Activated naive CD4-positive, alpha-beta T cell treated with anti-CD3 and anti-CD28 coated beads, Interleukin-2, amount 10 ng/mL, durations not matched to agents 7 days and 5 days (primary cell): ENCODE measurements around the gene TMEM222.

Source experiments
- CTCF ChIA-PET: fragments of 350-600 bp; sonication (Branson Sonifier 250); formaldehyde crosslinking; loops from one replicate; lab custom pipeline; 2021; ENCODE audit warnings: antibody characterized with exemption; lab: Charles Lee
- DNase-seq: peaks from one replicate; pipeline ENCODE4 v3.0.0-alpha.2; 2020
- H3K27ac Mint-ChIP-seq: one replicate; pipeline ENCODE4 v1.8.0; 2021; ENCODE audit warnings: mild to moderate bottlenecking, moderate library complexity, mixed read lengths
- H3K27me3 Mint-ChIP-seq: one replicate; pipeline ENCODE4 v1.8.0; 2021; ENCODE audit warnings: mild to moderate bottlenecking, mixed read lengths
- H3K36me3 Mint-ChIP-seq: one replicate; pipeline ENCODE4 v1.8.0; 2021; ENCODE audit warnings: mixed read lengths
- H3K4me1 Mint-ChIP-seq: one replicate; pipeline ENCODE4 v1.8.0; 2021; ENCODE audit warnings: mixed read lengths
- H3K4me3 Mint-ChIP-seq: one replicate; pipeline ENCODE4 v1.8.0; 2021; ENCODE audit warnings: mild to moderate bottlenecking, moderate library complexity, mixed read lengths
- H3K9me3 Mint-ChIP-seq: one replicate; pipeline ENCODE4 v1.8.0; 2021; ENCODE audit warnings: mixed read lengths

TMEM222 gene

GRCh38 chr1:27336756-27337155, 14.8 kb downstream of the TMEM222 start:
- peaks cover 43% of the 10 kb centered on the region for H3K4me1 Mint-ChIP-seq
- H3K4me3 Mint-ChIP-seq: no peak overlapping the region
- H3K36me3 Mint-ChIP-seq: peaks cover 40% of the 10 kb centered on the region
- H3K9me3 Mint-ChIP-seq: no peaks in the 10 kb centered on the region
- DNase-seq: no peak
- H3K27ac Mint-ChIP-seq: no peak overlapping the region
- H3K27me3 Mint-ChIP-seq: no peaks in the 10 kb centered on the region
- CTCF ChIA-PET: interaction anchor here (0.6 kb wide), 1 partner anchor 39 kb away, joined by 3 read pairs; no protein-coding TSS in a partner anchor

GRCh38 chr1:27338751-27339150, 16.8 kb downstream of the TMEM222 start:
- CTCF ChIA-PET: interaction anchor here (0.7 to 1.5 kb wide), 3 partner anchors 19 to 57 kb away, joined by 3 read pairs; no protein-coding TSS in a partner anchor
- Mint-ChIP-seq H3K27ac (no peak overlapping the region), H3K27me3 (no peaks in the 10 kb centered on the region), H3K4me3 (no peak overlapping the region), H3K9me3 (no peaks in the 10 kb centered on the region), H3K4me1 (peaks cover 40% of the 10 kb centered on the region), H3K36me3 (peaks cover 43% of the 10 kb centered on the region)
- DNase-seq: no peak

- peaks cover 45% of the 10 kb centered on the region for H3K4me1 Mint-ChIP-seq
- no peaks in the 10 kb centered on the region for H3K27me3 Mint-ChIP-seq
- peak overlapping the region; percentile 30 for H3K27ac Mint-ChIP-seq
- H3K9me3 Mint-ChIP-seq: no peaks in the 10 kb centered on the region
- CTCF ChIA-PET: interaction anchor here (0.7 to 1.5 kb wide), 3 partner anchors 18 to 56 kb away, joined by 3 read pairs; no protein-coding TSS in a partner anchor
- peaks cover 40% of the 10 kb centered on the region for H3K36me3 Mint-ChIP-seq
- DNase-seq: no peak
- no peak overlapping the region for H3K4me3 Mint-ChIP-seq
These were observed 17.2 kb downstream of the TMEM222 start for GRCh38 chr1:27339213-27339612.

GRCh38 chr1:27341525-27342252, 19.7 kb downstream of the TMEM222 start, which contains the start of gene SYTL1:
SYTL1 (plus strand) TSS chr1:27342022; CDS start chr1:27345335, 3,313 bp downstream.
- peaks cover 41% of the 10 kb centered on the region for H3K36me3 Mint-ChIP-seq
- peak within 1 kb of the TSS; percentile 90 for H3K27ac Mint-ChIP-seq
- H3K4me3 Mint-ChIP-seq: peak within 1 kb of the TSS; percentile 90
- no peaks in the 10 kb centered on the region for H3K9me3 Mint-ChIP-seq
- CTCF ChIA-PET: interaction anchor here (0.6 to 3.2 kb wide), 8 partner anchors 9 to 50 kb away, joined by 3 to 26 read pairs (median 4); partner anchors contain the start of gene GPR3
- peaks cover 59% of the 10 kb centered on the region for H3K4me1 Mint-ChIP-seq
- DNase-seq: peak; percentile 81
- H3K27me3 Mint-ChIP-seq: no peaks in the 10 kb centered on the region

GRCh38 chr1:27342391-27342777, 20.4 kb downstream of the TMEM222 start:
- peak overlapping the region; percentile 90 for H3K4me3 Mint-ChIP-seq
- H3K27ac Mint-ChIP-seq: peak overlapping the region; percentile 90
- H3K4me1 Mint-ChIP-seq: peaks cover 61% of the 10 kb centered on the region
- peaks cover 43% of the 10 kb centered on the region for H3K36me3 Mint-ChIP-seq
- DNase-seq: peak; percentile 57
- no peaks in the 10 kb centered on the region for H3K27me3 Mint-ChIP-seq
- H3K9me3 Mint-ChIP-seq: no peaks in the 10 kb centered on the region
- CTCF ChIA-PET: interaction anchor here (0.6 to 3.2 kb wide), 8 partner anchors 10 to 321 kb away, joined by 3 to 26 read pairs (median 4); no protein-coding TSS in a partner anchor

- peak; percentile 87 for DNase-seq
- Mint-ChIP-seq H3K4me3 (peak overlapping the region; percentile 90), H3K4me1 (peaks cover 65% of the 10 kb centered on the region), H3K36me3 (peaks cover 44% of the 10 kb centered on the region), H3K9me3 (no peaks in the 10 kb centered on the region), H3K27me3 (no peaks in the 10 kb centered on the region), H3K27ac (peak overlapping the region; percentile 90)
- CTCF ChIA-PET: interaction anchor here (0.6 to 3.2 kb wide), 8 partner anchors 10 to 320 kb away, joined by 3 to 26 read pairs (median 4); partner anchors contain the start of gene MAP3K6
These were observed 21.0 kb downstream of the TMEM222 start for GRCh38 chr1:27342778-27343638.

- CTCF ChIA-PET: interaction anchor here (1.0 to 2.8 kb wide), 4 partner anchors 11 to 319 kb away, joined by 3 to 26 read pairs (median 4); partner anchors contain the start of gene MAP3K6
- H3K36me3 Mint-ChIP-seq: peaks cover 43% of the 10 kb centered on the region
- peak; percentile 46 for DNase-seq
- peak overlapping the region; percentile 90 for H3K27ac Mint-ChIP-seq
- no peaks in the 10 kb centered on the region for H3K9me3 Mint-ChIP-seq
- peak overlapping the region; percentile 90 for H3K4me3 Mint-ChIP-seq
- no peaks in the 10 kb centered on the region for H3K27me3 Mint-ChIP-seq
- H3K4me1 Mint-ChIP-seq: peaks cover 65% of the 10 kb centered on the region
These were observed 21.7 kb downstream of the TMEM222 start for GRCh38 chr1:27343639-27344025.

- H3K27ac Mint-ChIP-seq: peak overlapping the region; percentile 33
- H3K36me3 Mint-ChIP-seq: peaks cover 40% of the 10 kb centered on the region
- H3K4me1 Mint-ChIP-seq: peaks cover 57% of the 10 kb centered on the region
- CTCF ChIA-PET: interaction anchor here (0.7 to 2.2 kb wide), 7 partner anchors 11 to 42 kb away, joined by 3 to 8 read pairs (median 4); partner anchors contain the start of gene MAP3K6
- no peaks in the 10 kb centered on the region for H3K9me3 Mint-ChIP-seq
- H3K27me3 Mint-ChIP-seq: no peaks in the 10 kb centered on the region
- no peak for DNase-seq
- H3K4me3 Mint-ChIP-seq: no peak overlapping the region
These were observed 23.3 kb downstream of the TMEM222 start for GRCh38 chr1:27345272-27345671.

- H3K4me3 Mint-ChIP-seq: no peak overlapping the region
- H3K9me3 Mint-ChIP-seq: no peaks in the 10 kb centered on the region
- peaks cover 48% of the 10 kb centered on the region for H3K4me1 Mint-ChIP-seq
- peaks cover 43% of the 10 kb centered on the region for H3K36me3 Mint-ChIP-seq
- CTCF ChIA-PET: interaction anchor here (1.0 to 2.2 kb wide), 3 partner anchors 9 to 41 kb away, joined by 4 to 10 read pairs (median 5); no protein-coding TSS in a partner anchor
- DNase-seq: no peak
- no peaks in the 10 kb centered on the region for H3K27me3 Mint-ChIP-seq
- no peak overlapping the region for H3K27ac Mint-ChIP-seq
These were observed 24.4 kb downstream of the TMEM222 start for GRCh38 chr1:27346357-27346756.

GRCh38 chr1:27346991-27347624, 25.1 kb downstream of the TMEM222 start:
- Mint-ChIP-seq H3K4me3 (no peak overlapping the region), H3K36me3 (peaks cover 42% of the 10 kb centered on the region), H3K27ac (peak overlapping the region; percentile 24), H3K4me1 (peaks cover 42% of the 10 kb centered on the region), H3K9me3 (no peaks in the 10 kb centered on the region), H3K27me3 (no peaks in the 10 kb centered on the region)
- CTCF ChIA-PET: interaction anchor here (1.4 kb wide), 1 partner anchor 10 kb away, joined by 10 read pairs; no protein-coding TSS in a partner anchor
- no peak for DNase-seq

GRCh38 chr1:27348861-27349783, 27.2 kb downstream of the TMEM222 start:
- peaks cover 30% of the 10 kb centered on the region for H3K36me3 Mint-ChIP-seq
- CTCF ChIA-PET: interaction anchor here (0.9 to 1.7 kb wide), 4 partner anchors 8 to 26 kb away, joined by 3 to 4 read pairs (median 3); partner anchors contain the start of gene MAP3K6
- H3K27ac Mint-ChIP-seq: peak overlapping the region; percentile 33
- H3K4me3 Mint-ChIP-seq: peak overlapping the region; percentile 31
- peaks cover 28% of the 10 kb centered on the region for H3K4me1 Mint-ChIP-seq
- no peaks in the 10 kb centered on the region for H3K27me3 Mint-ChIP-seq
- H3K9me3 Mint-ChIP-seq: no peaks in the 10 kb centered on the region
- peak; percentile 59 for DNase-seq
